HG02970 (cell line): Measurements from ENCODE around the gene TMEM178B.

Experiments used
- ATAC-seq: cut with Tn5 transposase; IDR thresholded peaks from one replicate; pipeline ENCODE4 v1.9.1; 2021; ENCODE audit warnings: mild to moderate bottlenecking, moderate library complexity, moderate number of reproducible peaks; ENCODE audit not compliant: unreplicated experiment, low FRiP score

Gene TMEM178B

GRCh38 chr7:141442781-141443180 lies 368.9 kb downstream of the TMEM178B start:
- ATAC-seq: no peak

- no peak for ATAC-seq
Observed at GRCh38 chr7:141444961-141445360, 371.1 kb downstream of the TMEM178B start.

GRCh38 chr7:141451232-141451631 lies 377.4 kb downstream of the TMEM178B start:
- no peak for ATAC-seq

GRCh38 chr7:141452911-141453310 lies 379.0 kb downstream of the TMEM178B start:
- no peak for ATAC-seq

GRCh38 chr7:141454338-141454737 lies 380.5 kb downstream of the TMEM178B start:
- no peak for ATAC-seq

- ATAC-seq: no peak
Observed at GRCh38 chr7:141455723-141456122, 381.9 kb downstream of the TMEM178B start.

GRCh38 chr7:141456298-141456697 lies 382.4 kb downstream of the TMEM178B start:
- ATAC-seq: no peak

- no peak for ATAC-seq
Observed at GRCh38 chr7:141456711-141457110, 382.8 kb downstream of the TMEM178B start.

GRCh38 chr7:141460781-141461715 lies 387.2 kb downstream of the TMEM178B start:
- ATAC-seq: no peak

GRCh38 chr7:141461924-141462323 lies 388.1 kb downstream of the TMEM178B start:
- ATAC-seq: no peak

- no peak for ATAC-seq
Observed at GRCh38 chr7:141462958-141463357, 389.1 kb downstream of the TMEM178B start.

GRCh38 chr7:141463986-141464385 lies 390.1 kb downstream of the TMEM178B start:
- no peak for ATAC-seq

- ATAC-seq: no peak
Observed at GRCh38 chr7:141464551-141464950, 390.7 kb downstream of the TMEM178B start.

GRCh38 chr7:141466151-141466904 lies 392.5 kb downstream of the TMEM178B start:
- no peak for ATAC-seq

GRCh38 chr7:141468341-141468740 lies 394.5 kb downstream of the TMEM178B start:
- ATAC-seq: no peak

- no peak for ATAC-seq
Observed at GRCh38 chr7:141475679-141476078, 401.8 kb downstream of the TMEM178B start.

GRCh38 chr7:141477865-141478264 lies 404.0 kb downstream of the TMEM178B start:
- ATAC-seq: no peak

- no peak for ATAC-seq
Observed at GRCh38 chr7:141478845-141479244, 405.0 kb downstream of the TMEM178B start.

- no peak for ATAC-seq
Observed at GRCh38 chr7:141480953-141481352, 407.1 kb downstream of the TMEM178B start.

- ATAC-seq: no peak
Observed at GRCh38 chr7:141481971-141482370, 408.1 kb downstream of the TMEM178B start.

- no peak for ATAC-seq
Observed at GRCh38 chr7:141483044-141483443, 409.2 kb downstream of the TMEM178B start.
